NCI-H510A (cell line): ENCODE results near the gene CD82.

Experiments used
- DNase-seq: peaks from one replicate; lab custom pipeline; 2025; lab: John Stamatoyannopoulos, UW

Gene CD82

DNA sequence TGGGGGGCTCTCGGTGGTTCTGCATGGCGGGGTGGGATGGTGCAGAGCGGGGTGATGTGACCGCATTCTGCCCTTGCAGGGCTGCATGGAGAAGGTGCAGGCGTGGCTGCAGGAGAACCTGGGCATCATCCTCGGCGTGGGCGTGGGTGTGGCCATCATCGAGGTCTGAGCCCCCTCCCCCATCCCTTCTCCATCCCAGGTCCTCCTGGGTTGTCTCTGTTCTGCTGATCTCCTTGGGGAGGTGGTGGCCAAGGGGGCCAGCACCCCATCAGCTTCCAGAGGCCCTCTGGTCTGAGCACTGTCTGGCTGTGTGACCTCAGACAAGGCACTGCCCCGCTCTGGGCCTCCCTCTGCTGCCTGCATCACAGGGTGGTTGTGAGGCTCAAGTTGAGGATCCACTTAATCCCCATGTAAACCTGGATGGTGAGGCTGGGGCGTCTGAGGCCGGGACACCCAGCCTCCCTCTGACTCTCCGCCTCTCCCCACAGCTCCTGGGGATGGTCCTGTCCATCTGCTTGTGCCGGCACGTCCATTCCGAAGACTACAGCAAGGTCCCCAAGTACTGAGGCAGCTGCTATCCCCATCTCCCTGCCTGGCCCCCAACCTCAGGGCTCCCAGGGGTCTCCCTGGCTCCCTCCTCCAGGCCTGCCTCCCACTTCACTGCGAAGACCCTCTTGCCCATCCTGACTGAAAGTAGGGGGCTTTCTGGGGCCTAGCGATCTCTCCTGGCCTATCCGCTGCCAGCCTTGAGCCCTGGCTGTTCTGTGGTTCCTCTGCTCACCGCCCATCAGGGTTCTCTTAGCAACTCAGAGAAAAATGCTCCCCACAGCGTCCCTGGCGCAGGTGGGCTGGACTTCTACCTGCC lies 53.3 kb downstream of the CD82 start:
- DNase-seq, result no peak

DNA sequence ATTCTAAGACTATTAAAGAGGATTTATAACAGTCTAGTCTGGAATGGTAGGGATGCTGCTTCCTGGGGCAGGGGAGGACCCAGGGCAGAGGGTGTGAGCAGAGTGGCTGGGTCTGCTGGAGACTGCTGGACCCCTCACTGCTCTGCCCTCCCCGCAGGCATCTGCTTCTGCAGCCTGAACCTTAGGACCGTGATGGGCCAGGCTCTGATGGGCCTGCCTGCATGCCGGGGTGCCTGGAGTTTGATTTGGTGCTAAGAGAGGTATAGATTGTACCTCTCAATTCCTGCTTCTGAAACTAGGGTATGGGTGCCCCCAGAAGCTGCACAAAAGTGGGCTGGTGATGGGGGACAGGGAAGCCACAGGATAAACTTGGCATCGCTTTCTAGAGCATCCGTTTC lies 54.9 kb downstream of the CD82 start:
- no peak for DNase-seq

DNA sequence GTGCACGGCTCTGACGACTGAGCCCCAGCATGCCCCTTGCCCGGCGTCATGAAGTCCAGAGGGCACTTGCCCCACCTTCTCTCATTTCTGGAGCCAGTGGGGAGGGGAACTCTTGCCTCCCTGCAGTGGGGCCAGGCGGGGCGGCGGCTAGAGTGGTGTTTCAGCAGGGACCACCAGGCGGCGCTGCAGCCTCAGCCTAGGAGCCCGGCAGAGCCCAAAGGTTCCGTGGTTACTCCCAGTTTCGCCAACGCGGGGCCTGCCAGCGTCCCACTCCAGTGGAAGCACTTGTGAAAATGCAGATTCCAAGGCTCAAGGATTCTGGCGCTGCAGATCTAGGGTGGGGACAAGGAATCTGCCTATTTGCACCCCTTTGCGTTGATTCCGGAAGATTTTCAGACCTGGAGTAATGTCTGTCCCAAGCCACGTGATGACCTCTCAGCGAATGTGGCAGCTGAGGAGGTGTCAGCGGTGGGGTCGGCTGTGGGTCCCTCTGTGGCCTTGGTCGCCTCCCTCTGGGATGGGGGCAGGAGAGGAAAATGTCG lies 55.7 kb downstream of the CD82 start:
- no peak for DNase-seq

DNA sequence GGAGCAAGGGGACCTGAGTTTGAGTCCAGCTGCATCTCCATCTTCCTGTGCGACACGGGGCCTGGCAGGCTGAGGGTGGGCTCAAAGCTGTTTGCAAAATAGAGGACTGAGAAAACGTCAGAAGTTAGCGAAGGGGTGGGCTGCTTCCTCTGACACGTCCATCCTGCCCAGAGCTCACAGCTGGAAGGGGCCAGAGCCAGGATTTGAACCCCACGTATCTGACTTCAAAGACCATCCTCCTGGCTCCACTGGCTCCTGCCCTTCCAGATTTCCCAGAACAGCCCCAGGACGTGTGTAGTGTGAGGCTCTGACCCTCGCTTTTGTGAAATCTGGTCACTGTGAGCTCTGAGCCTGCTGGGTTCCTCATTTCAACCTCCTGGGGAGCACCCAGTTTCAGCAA lies 56.3 kb downstream of the CD82 start:
- no peak for DNase-seq

DNA sequence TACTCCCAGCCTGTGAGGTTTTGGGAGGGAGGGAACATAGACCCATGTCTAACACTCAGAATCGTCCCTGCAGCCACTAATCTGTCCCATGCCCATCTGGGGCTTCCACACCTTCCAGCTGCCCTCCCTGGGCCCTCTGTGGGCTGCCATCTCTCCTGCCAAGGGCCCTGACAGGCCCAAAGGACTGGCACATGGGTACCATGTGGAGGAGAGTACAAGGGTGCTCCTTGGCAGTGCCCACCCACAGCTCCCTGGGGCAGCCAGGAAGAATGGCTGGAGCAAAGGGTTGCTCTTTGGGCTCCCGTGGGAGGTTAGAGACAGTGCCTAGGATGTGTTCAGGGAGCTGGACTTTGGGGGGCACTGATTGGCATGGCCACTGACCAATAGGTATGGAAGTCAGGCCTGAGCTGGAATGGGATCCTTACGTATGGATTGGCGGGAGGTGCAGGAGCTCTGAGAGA lies 56.8 kb downstream of the CD82 start:
- DNase-seq, result no peak

DNA sequence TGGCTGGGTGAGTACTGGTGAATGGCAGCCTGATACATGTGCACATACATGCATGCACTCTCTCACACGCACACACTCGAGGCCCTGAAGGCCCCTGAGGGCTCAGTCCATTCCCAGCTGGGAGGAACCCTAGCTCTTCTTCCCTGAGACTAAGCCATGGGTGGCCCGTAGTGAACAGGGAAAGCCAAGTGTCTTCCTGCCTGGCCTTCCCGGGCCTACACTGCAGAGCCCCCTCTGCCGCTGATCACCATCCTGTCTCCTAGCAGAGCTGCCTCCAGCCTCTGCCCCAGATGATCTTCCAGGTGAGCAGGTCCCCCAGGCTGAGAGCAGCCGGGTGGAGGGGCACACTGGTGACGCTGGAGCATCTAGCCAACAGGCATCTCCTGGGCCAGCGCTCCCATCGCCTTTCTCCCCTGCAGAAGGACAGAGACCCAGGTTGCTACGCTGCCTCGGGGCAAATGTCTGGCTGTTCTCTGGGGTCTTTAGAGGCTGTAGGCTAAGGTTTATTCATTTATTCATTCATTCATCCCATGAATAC lies 57.3 kb downstream of the CD82 start:
- DNase-seq, result no peak

DNA sequence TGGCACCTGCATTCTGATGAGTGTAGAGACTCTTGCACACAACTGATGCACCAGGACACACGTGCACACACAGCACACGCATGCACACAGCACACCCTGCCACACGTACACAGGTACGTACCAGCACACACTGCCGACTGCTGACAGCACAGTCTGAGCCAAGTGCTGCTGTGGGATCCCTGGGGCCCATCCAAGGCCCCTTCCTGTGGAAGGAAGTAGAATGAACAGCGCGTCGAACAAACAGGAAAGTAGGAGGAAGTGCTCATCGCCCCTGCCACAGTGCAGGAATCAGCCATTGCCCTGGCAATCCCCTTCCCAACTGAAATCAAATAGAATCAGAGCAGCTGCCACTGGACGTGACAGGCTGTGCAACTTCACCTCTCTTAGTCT lies 57.9 kb downstream of the CD82 start:
- no peak for DNase-seq

DNA sequence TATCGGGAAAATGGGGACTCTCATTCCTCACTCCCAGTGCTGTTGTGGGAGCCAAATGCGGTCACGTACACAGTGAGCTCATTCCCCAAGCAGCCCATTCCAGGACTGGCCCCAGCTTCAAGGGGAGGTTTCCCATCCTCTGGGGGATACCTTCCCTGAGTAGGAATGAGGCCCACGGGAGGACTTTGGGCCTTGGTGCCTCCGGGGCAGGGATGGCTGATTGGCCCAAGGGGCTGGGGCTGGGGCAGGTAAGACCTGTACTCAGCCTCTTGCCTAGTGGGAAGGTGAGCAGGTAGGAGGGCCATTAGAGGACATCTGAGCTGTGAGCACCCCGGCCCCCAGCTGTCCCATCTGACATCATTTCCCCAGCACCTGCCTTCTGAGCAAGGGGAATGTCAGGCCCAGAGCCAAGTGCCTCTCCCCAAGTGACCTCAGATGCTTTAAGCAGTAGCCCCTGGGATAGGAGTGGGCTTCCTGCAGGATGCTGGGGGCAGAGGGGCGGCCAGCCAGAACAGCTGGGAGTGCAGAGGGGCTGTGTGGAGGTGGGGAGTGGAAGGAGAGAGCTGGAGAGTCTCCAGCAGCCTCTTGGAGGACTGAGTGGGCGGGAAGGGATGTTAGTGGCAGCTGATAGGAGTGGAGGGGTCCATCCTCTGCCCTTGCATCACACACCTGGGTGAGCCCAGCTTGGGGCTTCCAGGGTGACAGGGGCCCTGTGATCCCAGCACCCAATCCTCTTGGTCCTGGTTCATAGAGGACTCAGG lies 58.4 kb downstream of the CD82 start:
- DNase-seq, result no peak

DNA sequence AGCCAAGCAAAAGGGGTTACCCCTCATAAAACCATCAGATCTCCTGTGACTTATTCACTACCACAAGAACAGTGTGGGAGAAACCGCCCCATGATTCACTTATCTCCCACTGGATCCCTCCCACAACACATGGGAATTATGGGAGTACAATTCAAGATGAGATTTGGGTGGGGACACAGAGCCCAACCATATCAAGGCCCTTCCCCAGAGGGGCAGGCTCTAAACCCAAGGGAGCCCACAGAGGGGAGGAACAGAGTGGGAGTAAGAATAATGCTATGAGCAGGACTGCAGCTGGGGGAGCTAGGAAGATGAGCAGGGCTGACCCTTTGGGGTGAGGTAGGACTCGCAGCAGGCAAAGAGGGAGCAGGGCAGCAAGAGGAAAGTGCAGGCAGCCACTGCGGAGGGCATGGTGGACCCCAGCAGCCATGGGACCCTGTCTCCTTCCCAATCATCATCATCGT lies 59.3 kb downstream of the CD82 start:
- no peak for DNase-seq

DNA sequence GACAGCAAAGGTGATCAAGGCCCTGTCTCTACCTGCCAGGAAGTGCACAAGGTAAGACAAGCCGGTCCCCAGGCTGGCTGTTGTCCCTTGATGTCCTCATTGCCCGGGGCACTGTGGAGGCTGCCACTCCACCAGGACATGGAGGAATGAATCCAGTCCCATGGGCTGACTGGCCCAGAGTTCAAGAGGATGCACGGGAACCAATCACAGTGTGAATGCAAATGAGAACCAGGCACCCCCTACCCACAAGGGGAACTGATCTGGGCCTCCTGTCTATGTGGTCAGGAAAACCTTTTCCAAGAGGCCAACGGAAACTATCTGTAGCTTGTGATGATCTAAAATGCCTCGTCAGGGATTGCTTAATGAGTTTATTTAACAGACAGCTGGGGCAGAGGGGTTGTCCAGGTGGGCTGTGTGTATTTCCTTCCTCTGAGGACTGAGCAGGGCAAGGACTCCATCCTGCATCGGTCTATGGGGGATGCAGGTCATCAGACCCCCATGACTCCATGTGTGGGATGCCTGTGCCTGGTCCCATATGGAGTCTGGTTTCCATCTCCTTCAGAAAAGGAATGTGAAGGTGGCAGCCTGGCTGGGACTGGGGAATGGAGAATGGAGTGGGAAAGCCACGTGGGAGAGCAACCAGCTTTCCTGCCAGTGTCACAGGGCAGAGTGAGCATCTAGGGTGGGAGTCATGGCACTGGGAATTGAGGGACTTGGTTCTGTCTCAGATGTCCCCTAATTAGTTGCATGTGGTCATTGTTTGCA lies 60.5 kb downstream of the CD82 start:
- DNase-seq, result no peak

DNA sequence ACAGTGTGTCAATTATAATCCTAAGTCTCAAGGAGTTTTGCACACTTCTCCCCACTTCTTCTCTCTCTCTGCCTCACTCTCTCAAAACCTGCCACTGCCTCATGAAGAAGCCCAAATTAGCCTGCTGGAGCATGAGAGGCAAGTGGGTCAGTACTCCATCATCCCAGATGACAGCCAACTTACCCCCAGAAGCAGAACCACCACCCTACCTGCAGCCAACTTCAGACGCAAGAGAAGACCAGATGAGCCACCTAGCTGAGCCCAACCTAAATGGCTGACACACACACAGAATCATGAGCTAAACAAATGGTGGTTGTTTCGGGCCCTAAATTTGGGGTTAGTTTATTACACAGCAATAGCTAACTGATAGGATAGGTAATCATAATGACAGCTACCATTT lies 61.2 kb downstream of the CD82 start:
- no peak for DNase-seq

DNA sequence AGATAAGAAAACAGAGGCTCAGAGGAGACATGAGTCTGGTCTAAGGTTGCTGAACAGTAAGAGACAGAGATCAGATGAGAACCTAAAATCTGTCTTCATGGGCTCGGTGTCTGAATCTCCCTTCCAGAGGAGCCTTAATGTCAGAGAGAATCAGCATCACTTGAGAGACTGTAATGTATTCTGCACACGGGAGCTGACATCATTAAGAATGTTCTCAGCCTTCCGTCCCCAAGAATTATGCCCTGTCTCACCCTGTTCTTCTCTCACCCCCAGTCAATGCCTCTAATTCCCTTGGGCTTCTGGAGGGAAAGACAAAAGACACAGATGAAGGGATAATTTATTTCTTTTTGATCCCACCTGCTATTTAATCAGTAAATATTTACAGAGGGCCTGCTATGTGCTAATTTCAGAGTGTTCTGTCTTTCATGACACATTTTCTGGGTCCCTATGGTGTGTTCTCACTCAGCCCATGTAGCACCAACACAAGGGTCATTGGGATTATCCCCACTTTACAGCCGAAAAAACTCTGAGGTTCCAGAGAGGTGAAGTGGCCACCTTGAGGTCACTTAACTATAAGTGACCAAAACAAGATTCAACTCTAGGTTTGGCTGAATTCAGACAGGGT lies 61.8 kb downstream of the CD82 start:
- no peak for DNase-seq

DNA sequence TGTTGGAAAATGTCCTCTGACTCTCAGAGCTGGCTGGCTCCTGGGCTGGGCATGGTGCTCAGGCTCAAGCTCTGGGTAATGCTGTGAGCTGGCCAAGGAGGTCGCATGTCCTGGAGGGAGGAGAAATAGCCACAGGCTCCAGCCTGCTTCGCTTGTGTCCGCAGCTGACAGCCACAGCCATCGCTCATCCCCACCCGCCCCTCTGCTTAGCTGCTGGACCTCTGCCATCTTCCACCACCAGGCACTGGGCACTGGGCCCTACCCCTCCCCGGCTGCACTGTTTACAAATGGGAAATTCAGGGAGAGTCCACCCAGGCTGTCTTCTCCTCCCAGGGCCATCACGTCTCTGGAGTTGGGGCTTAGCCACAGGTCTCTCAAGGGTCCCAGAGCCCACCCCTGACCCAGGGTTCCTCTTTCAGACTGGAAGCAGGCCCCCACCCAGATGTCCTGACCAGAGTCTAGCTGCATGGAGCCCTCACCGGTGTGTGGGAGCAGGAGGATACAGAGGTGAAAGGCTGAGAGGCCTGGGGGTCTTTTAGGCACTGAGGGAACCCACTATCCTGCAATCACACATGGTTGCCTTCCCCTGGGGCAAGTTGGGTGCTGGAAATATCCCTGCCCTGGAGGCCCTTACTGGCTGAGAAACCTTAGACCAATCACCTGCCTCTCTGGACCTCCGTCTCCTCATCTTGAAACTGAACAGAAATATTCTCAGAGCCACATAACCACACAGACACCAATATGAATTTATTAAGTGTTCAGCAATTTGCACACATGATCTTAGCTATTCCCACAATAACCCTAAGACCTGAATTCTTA lies 62.7 kb downstream of the CD82 start:
- no peak for DNase-seq

DNA sequence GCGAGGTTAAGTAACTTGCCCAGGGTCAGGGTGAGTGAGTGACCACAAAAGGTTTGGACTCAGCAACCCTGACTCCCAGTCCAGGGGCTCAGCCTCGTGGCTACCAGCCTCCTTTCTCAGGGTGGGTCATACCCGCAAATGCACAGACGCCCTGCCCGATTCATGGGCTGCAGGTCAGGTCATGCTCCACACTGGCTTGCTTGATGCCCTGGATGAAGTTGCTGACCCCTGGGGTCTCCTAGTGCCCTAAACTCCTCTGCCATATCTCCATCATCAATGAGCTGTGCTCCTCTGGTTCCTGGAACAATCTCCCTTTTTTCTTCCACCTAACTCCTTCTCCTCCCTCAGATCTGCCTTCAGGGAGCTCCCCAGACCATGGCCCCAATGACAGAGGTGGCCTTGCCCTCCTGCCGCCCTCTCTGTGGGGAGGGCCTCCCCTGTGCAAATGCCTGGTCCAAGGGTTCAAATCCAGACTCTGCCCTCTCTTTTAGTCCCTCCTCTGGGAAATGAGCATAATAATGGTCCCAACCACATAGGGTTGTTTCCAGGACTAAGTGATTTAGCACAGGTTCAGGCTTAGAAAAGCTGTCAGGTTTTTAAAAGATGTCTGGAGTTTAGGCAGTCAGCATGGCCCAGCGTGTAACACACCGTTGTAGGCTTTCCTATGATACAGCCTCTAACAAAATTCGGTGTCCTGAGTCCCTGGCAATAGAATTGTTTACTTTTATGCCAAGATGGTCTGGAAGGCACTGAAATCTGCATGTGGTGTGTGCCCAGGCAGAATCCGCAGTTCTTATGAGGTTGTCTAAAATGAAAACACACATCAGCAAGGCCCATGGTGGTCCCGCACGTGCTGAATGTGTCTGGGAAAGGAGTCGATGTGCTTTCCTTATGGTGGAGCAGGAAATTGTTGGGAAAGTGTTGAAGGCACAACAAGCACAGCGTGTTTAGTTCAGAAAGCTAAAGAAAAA lies 63.6 kb downstream of the CD82 start:
- no peak for DNase-seq

DNA sequence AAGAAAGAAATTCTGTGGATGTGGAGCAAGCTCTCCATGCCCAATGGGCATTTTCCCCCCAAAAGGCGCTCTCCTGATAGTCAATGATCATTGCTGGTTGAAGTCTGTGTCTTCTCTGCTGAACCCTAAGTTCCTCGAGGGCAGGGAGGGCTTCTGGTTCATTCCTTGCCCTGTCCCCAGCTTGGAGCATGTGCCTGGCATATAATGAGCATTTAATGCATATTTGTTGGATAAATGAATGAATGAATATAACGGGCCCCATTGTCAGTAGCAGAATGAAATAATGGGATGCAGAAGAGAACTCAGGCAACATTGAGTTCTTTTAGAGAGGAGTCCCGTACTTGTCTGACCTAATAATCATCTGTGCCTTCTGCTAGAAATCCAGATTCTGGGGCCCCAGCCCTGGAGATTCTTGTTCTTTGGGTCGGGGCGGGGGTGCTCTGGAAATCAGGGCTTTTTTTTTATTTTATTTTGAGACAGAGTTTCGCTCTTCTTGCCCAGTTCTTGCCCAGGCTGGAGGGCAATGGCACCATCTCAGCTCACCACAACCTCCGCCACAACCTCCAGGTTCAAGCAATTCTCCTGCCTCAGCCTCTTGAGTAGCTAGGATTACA lies 64.4 kb downstream of the CD82 start:
- DNase-seq, result no peak

DNA sequence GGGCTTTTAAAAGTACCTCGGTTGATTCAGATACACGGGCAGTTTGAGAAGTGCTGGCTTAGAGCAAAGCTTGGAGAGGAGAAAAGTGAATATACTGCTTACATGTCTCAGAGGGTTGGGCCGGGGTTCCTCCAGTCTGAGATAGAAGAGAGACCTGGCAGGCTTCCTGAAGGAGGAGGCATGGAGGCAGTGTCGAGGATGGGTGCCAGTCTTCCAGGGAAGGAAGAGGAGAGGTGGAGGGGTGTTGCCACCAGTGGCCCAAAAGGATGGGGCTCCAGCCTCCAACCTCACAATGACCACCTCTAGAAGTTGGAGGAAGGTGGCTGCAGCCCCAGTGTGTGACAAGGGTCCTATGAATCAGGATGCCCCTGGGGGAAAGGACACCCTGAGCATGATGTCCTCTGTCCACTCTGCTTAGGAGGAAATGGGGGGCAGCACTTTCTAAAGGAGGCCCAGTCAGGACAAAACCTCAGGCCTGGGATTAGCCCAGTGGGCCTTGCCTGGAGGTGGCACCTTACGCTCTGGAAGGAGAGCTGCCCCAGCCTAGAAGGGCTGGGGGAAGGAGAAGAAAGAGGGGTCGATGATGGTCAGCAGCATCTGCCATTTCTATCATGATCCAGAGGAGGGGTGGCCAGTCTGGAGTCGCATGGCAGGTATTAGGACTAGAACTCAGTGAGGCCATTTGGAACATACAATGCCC lies 65.2 kb downstream of the CD82 start:
- no peak for DNase-seq

DNA sequence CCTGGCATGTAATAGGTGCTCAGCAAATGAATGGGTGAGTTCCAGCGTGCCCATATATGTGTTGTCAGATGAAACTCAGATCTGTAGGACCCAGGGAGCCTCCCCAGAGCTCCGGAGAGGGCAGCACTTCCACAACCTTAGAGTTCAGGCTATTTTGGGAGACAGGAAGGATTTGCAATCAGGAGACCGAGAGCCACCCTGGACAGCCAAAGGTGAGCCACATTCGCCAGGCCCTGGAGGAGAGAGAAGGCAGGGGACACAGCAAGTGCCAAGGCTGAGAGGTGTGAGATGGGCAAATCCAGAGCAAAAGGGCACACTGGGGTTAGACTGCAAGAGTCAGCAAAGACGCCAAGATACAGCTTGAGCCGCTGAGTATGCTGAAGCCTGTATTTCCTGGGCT lies 66.4 kb downstream of the CD82 start:
- no peak for DNase-seq

DNA sequence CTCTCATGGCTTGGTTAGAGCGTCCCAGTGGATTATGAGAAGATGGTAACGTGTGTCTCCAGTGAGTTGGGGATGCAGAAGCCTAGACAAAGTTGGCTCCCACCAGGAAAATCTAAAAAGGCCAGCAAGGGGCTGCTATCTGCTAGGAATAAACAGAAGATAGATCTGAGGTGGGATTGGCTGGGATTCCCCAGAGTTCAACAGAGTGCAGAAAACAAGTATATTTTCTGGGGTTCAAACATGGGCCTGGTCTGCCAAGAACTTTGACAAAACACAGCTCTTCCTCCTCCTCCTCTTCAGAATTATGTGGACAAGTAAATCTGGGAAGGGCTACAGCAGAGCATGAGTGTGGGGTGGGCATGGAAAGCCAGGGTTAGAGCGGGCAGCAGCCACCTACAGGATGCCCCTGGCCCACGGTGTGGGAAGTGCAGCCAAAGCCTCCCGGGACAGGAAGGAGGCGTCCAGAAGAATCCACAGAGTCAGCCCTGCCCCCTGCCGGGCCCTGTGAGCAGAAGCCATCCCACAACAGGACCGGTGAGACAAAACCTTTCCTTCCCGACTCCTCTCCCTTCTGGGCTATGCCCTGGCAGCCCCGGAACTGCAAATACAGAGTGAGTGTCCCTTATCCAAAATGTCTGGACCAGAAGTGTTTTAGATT lies 67.1 kb downstream of the CD82 start:
- no peak for DNase-seq
